ENCODE measurements around the gene MEIKIN. TPM values are rescaled to one million over a fixed set of nuclear protein-coding genes. Genes with fewer than 3 reads are reported as not detected.
A peak's percentile ranks its signal among the peaks of the same experiment; 100 is the strongest.

Gene MEIKIN
- total RNA-seq, 1 experiment from 2014 or later, result not detected

GRCh38 chr5:131953969-131954368 is 8.5 kb upstream of the MEIKIN start:
- BruUV-seq (replicated peaks), result no TSS peak
- no peak for ATAC-seq
- ChIA-PET CTCF (no interaction called here), POLR2A (no interaction called here)
- DNase-seq (ENCODE audit: low read depth, low spot score), result no peak
- TF ChIP-seq REST (IDR thresholded peaks at IDR 0.05; ENCODE audit: insufficient read depth in 1 of 2, low read depth in 2 of 2, low read length in 1 of 2) (no peak), SIN3A (IDR thresholded peaks at IDR 0.05; ENCODE audit: borderline replicate concordance, insufficient read depth, low read depth, low read length) (no peak), CTCF (IDR thresholded peaks at IDR 0.05) (no peak), TCF7L2 (IDR thresholded peaks at IDR 0.05; ENCODE audit: low read depth, low read length) (no peak), POLR2AphosphoS5 (IDR thresholded peaks at IDR 0.05; ENCODE audit: low read depth, low read length) (no peak)
- H3K27ac ChIP-seq (ENCODE audit: low read length), result no peak overlapping the region
- in situ Hi-C loops (cut with HindIII; ENCODE audit: low pct_unique_long_range_greater_than_20kb, low sequenced_read_pairs) (no loop called here), intact Hi-C loops (cut with micrococcal nuclease; ENCODE audit: unreplicated experiment) (no loop called here)
- no peaks in the 10 kb centered on the region for H3K36me3 ChIP-seq (ENCODE audit: control insufficient read depth, insufficient read depth, low read length)
- no peak overlapping the region for H3K4me3 ChIP-seq (ENCODE audit: low read depth in 2 of 2, low read length in 2 of 2)
- H3K4me1 ChIP-seq (ENCODE audit: control insufficient read depth, insufficient read depth, low read length), result no peaks in the 10 kb centered on the region
- no peaks in the 10 kb centered on the region for H3K9me3 ChIP-seq (ENCODE audit: control insufficient read depth, insufficient read depth, low read depth, low read length)
- no peaks in the 10 kb centered on the region; the same call in 1 of the 2 replicates for H3K27me3 ChIP-seq (ENCODE audit: control insufficient read depth, insufficient read depth, low read length)

- DNase-seq (ENCODE audit: low read depth, low spot score) (no peak), ATAC-seq (no peak)
- Histone ChIP-seq H3K4me1 (ENCODE audit: control insufficient read depth, insufficient read depth, low read length) (no peaks in the 10 kb centered on the region), H3K27ac (ENCODE audit: low read length) (no peak overlapping the region), H3K9me3 (ENCODE audit: control insufficient read depth, insufficient read depth, low read depth, low read length) (no peaks in the 10 kb centered on the region), H3K36me3 (ENCODE audit: control insufficient read depth, insufficient read depth, low read length) (no peaks in the 10 kb centered on the region), H3K4me3 (ENCODE audit: low read depth in 2 of 2, low read length in 2 of 2) (no peak overlapping the region), H3K27me3 (ENCODE audit: control insufficient read depth, insufficient read depth, low read length) (no peaks in the 10 kb centered on the region; the same call in 1 of the 2 replicates)
- in situ Hi-C loops (cut with HindIII; ENCODE audit: low pct_unique_long_range_greater_than_20kb, low sequenced_read_pairs), result no loop called here
- no TSS peak for BruUV-seq (replicated peaks)
- TF ChIP-seq POLR2AphosphoS5 (IDR thresholded peaks at IDR 0.05; ENCODE audit: low read depth, low read length) (no peak), REST (IDR thresholded peaks at IDR 0.05; ENCODE audit: insufficient read depth in 1 of 2, low read depth in 2 of 2, low read length in 1 of 2) (peak in 1 of 2 experiments; percentile 68; a peak in 2 of 4 replicates), CTCF (IDR thresholded peaks at IDR 0.05) (no peak)
- ChIA-PET CTCF (no interaction called here), POLR2A (no interaction called here)
- intact Hi-C loops (cut with micrococcal nuclease; ENCODE audit: unreplicated experiment), result no loop called here
Measured at GRCh38 chr5:131952301-131952857, 6.9 kb upstream of the MEIKIN start.

Data from Panc1 (cell line).